DLD1 (cell line): ENCODE data around the gene IDE.

Experiments used
- in situ Hi-C: cut with HindIII; loops from 2 replicates; pipeline ENCODE4 v1.10.0; 2017; ENCODE audit warnings: low sequenced_read_pairs

IDE gene

GRCh38 chr10:92567952-92568600, 5.8 kb downstream of the IDE start:
- in situ Hi-C loops: no loop called here

GRCh38 chr10:92562424-92562823, 11.5 kb downstream of the IDE start:
- in situ Hi-C loops: no loop called here

GRCh38 chr10:92559046-92559445, 14.8 kb downstream of the IDE start:
- in situ Hi-C loops: no loop called here

- in situ Hi-C loops: no loop called here
These were observed 19.9 kb downstream of the IDE start for GRCh38 chr10:92553959-92554358.

GRCh38 chr10:92552310-92552709, 21.6 kb downstream of the IDE start:
- in situ Hi-C loops: no loop called here

GRCh38 chr10:92550924-92551323, 23.0 kb downstream of the IDE start:
- in situ Hi-C loops: no loop called here

- in situ Hi-C loops: no loop called here
These were observed 26.2 kb downstream of the IDE start for GRCh38 chr10:92547676-92548075.

GRCh38 chr10:92545556-92545955, 28.3 kb downstream of the IDE start:
- in situ Hi-C loops: no loop called here

GRCh38 chr10:92544296-92544695, 29.6 kb downstream of the IDE start:
- in situ Hi-C loops: no loop called here

- in situ Hi-C loops: no loop called here
These were observed 31.4 kb downstream of the IDE start for GRCh38 chr10:92542458-92542857.

GRCh38 chr10:92541583-92541982, 32.3 kb downstream of the IDE start:
- in situ Hi-C loops: no loop called here

- in situ Hi-C loops: no loop called here
These were observed 35.5 kb downstream of the IDE start for GRCh38 chr10:92538231-92538958.

GRCh38 chr10:92530891-92531535, 42.9 kb downstream of the IDE start:
- in situ Hi-C loops: no loop called here

- in situ Hi-C loops: no loop called here
These were observed 43.5 kb downstream of the IDE start for GRCh38 chr10:92530421-92530820.

GRCh38 chr10:92527716-92528115, 46.2 kb downstream of the IDE start:
- in situ Hi-C loops: no loop called here

GRCh38 chr10:92523639-92524038, 50.3 kb downstream of the IDE start:
- in situ Hi-C loops: no loop called here

GRCh38 chr10:92517034-92517655, 56.7 kb downstream of the IDE start:
- in situ Hi-C loops: no loop called here

- in situ Hi-C loops: no loop called here
These were observed 65.0 kb downstream of the IDE start for GRCh38 chr10:92508866-92509265.

GRCh38 chr10:92506336-92506735, 67.6 kb downstream of the IDE start:
- in situ Hi-C loops: no loop called here

GRCh38 chr10:92505044-92505443, 68.8 kb downstream of the IDE start:
- in situ Hi-C loops: no loop called here

- in situ Hi-C loops: no loop called here
These were observed 71.5 kb downstream of the IDE start for GRCh38 chr10:92502296-92502808.
